ENCODE results near the gene KREMEN2. TPM values are rescaled to one million over a fixed set of nuclear protein-coding genes. Genes with fewer than 3 reads are reported as not detected.
A peak's percentile ranks its signal among the peaks of the same experiment; 100 is the strongest.

The KREMEN2 gene
- polyA plus RNA-seq, 2 of the 4 experiments (the other 2 are of a cell fraction) = 0.35 to 1.5 TPM

DNA sequence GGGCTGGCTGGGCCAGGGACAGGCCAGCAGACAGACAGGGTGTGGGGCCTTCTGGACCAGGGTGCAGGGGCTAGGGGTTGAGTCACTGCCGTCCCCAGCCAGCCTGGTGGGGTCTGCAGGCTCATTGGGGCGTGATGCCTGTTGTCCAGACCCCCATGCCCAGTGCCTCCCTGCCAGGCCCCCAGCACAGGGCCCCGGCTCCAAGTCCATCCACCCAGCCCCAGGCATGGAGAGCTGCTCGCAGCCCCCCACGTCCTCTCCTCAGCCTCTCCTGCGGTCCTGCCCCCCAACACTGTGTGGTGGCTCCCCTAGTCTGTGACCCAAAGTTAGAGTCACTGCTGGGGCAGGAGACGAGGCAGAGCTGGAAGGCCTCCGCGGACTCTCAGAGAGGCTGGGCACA is 23.2 kb downstream of the KREMEN2 start:
- no peak for FAIRE-seq
- ChIA-PET CTCF (interaction anchor here (0.7 to 2.3 kb wide), 5 partner anchors 14 to 67 kb away, joined by 3 to 10 read pairs (median 3); no protein-coding TSS in a partner anchor), POLR2A (no interaction called here)
- Histone ChIP-seq H3K9me3 (no peaks in the 10 kb centered on the region), H3K4me3 (no peak overlapping the region), H3K4me2 (no peak overlapping the region), H3K4me1 (peaks cover 6% of the 10 kb centered on the region; the same call in 2 of the 3 replicates), H3K27ac (no peak overlapping the region)
- TF ChIP-seq RARB (CRISPR knock-in tag; IDR thresholded peaks at IDR 0.05) = no peak
- TF ChIP-seq FOSL2 (IDR thresholded peaks at IDR 0.05) = no peak
- no peak for TF ChIP-seq FOSL2 (CRISPR knock-in tag; IDR thresholded peaks at IDR 0.05)
- TF ChIP-seq, protein P1, sequence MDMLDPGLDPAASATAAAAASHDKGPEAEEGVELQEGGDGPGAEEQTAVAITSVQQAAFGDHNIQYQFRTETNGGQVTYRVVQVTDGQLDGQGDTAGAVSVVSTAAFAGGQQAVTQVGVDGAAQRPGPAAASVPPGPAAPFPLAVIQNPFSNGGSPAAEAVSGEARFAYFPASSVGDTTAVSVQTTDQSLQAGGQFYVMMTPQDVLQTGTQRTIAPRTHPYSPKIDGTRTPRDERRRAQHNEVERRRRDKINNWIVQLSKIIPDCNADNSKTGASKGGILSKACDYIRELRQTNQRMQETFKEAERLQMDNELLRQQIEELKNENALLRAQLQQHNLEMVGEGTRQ (IDR thresholded peaks at IDR 0.05) = no peak
- TF ChIP-seq EHF (CRISPR knock-in tag; IDR thresholded peaks at IDR 0.05) = no peak
- 83% methylated on average over 5 of the region's 9 CpGs for WGBS (ENCODE audit: missing lambda C conversion rate)
- DNase-seq (ENCODE audit: low read depth in 1 of 2, low spot score in 1 of 2) = no peak
- no peak for ATAC-seq

- H3K27ac ChIP-seq = no peak overlapping the region
- no peaks in the 10 kb centered on the region for H3K9me3 ChIP-seq
- ChIA-PET POLR2A (no interaction called here), CTCF (interaction anchor here (0.7 to 1.6 kb wide), 7 partner anchors 13 to 67 kb away, joined by 3 to 5 read pairs (median 3); no protein-coding TSS in a partner anchor)
- no peak for FAIRE-seq
- no peak overlapping the region for H3K4me3 ChIP-seq
- H3K4me2 ChIP-seq = no peak overlapping the region
- no peak for ATAC-seq
- DNase-seq (ENCODE audit: low read depth in 1 of 2, low spot score in 1 of 2) = no peak
- TF ChIP-seq HOXB13 (CRISPR knock-in tag; IDR thresholded peaks at IDR 0.05; ENCODE audit: low read depth) (no peak), HOXB5 (CRISPR knock-in tag; IDR thresholded peaks at IDR 0.05) (peak; percentile 33; the same call in 1 of the 2 replicates)
- WGBS (ENCODE audit: missing lambda C conversion rate) = 79% methylated on average over 2 of the region's 8 CpGs
- H3K4me1 ChIP-seq = peaks cover 6% of the 10 kb centered on the region; the same call in 2 of the 3 replicates
Observed at GRCh38 chr16:2987833-2988232, 23.8 kb downstream of the KREMEN2 start.

- WGBS (ENCODE audit: missing lambda C conversion rate) = 83% methylated on average over 1 of the region's 8 CpGs
- TF ChIP-seq RARB (CRISPR knock-in tag; IDR thresholded peaks at IDR 0.05) = no peak
- TF ChIP-seq, protein P2, sequence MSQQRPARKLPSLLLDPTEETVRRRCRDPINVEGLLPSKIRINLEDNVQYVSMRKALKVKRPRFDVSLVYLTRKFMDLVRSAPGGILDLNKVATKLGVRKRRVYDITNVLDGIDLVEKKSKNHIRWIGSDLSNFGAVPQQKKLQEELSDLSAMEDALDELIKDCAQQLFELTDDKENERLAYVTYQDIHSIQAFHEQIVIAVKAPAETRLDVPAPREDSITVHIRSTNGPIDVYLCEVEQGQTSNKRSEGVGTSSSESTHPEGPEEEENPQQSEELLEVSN (IDR thresholded peaks at IDR 0.05; ENCODE audit: borderline replicate concordance, low read depth) = no peak
- H3K4me3 ChIP-seq = no peak overlapping the region
- FAIRE-seq (no peak), ATAC-seq (no peak), DNase-seq (ENCODE audit: low read depth in 1 of 2, low spot score in 1 of 2) (no peak)
- ChIA-PET CTCF (interaction anchor here (1.0 to 1.6 kb wide), 6 partner anchors 15 to 68 kb away, joined by 3 to 5 read pairs (median 4); no protein-coding TSS in a partner anchor), POLR2A (no interaction called here)
- peaks cover 6% of the 10 kb centered on the region; the same call in 2 of the 3 replicates for H3K4me1 ChIP-seq
- H3K27ac ChIP-seq = no peak overlapping the region
- H3K9me3 ChIP-seq = no peaks in the 10 kb centered on the region
- no peak overlapping the region for H3K4me2 ChIP-seq
Observed at GRCh38 chr16:2988590-2989099, 24.6 kb downstream of the KREMEN2 start.

DNA sequence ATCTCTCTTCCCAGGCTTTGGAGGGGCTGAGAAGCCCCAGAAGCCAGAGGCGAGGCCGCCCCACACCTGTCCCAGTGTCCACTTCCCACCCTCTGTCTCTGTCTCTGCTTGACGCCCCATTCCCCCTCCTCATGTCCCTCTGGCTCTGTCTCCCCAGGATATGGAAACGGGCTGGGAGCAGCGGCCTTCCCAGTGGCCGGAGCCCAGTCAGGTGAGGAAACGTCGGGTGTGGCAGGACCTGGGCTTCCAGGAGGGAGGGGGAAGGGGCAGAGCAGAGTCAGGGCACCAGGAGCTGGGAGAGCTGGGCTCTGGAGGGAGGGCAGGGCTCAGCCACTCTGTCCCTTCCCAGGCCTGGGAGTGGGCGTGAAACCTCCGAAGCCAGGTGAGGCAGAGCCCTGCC is 26.8 kb downstream of the KREMEN2 start:
- H3K4me2 ChIP-seq = no peak overlapping the region
- ATAC-seq (no peak), DNase-seq (ENCODE audit: low read depth in 1 of 2, low spot score in 1 of 2) (no peak), FAIRE-seq (no peak)
- 81% methylated on average over 10 of the region's 10 CpGs for WGBS (ENCODE audit: missing lambda C conversion rate)
- ChIA-PET CTCF (interaction anchor here (0.6 to 1.2 kb wide), 4 partner anchors 8 to 67 kb away, joined by 3 read pairs; no protein-coding TSS in a partner anchor), POLR2A (no interaction called here)
- H3K4me3 ChIP-seq = no peak overlapping the region
- H3K9me3 ChIP-seq = no peaks in the 10 kb centered on the region
- TF ChIP-seq HOXB13 (CRISPR knock-in tag; IDR thresholded peaks at IDR 0.05; ENCODE audit: low read depth) = no peak
- no peak for TF ChIP-seq SMC3 (IDR thresholded peaks at IDR 0.05)
- no peak for TF ChIP-seq REST (IDR thresholded peaks at IDR 0.05)
- TF ChIP-seq FOSB (CRISPR knock-in tag; IDR thresholded peaks at IDR 0.05) = no peak
- no peak for TF ChIP-seq POLR2A (IDR thresholded peaks at IDR 0.05; ENCODE audit: low read length)
- no peak for TF ChIP-seq ZC3H11A (IDR thresholded peaks at IDR 0.05)
- TF ChIP-seq JUN (IDR thresholded peaks at IDR 0.05) = no peak
- TF ChIP-seq FOXS1 (CRISPR knock-in tag; IDR thresholded peaks at IDR 0.05) = no peak
- TF ChIP-seq, protein P3, sequence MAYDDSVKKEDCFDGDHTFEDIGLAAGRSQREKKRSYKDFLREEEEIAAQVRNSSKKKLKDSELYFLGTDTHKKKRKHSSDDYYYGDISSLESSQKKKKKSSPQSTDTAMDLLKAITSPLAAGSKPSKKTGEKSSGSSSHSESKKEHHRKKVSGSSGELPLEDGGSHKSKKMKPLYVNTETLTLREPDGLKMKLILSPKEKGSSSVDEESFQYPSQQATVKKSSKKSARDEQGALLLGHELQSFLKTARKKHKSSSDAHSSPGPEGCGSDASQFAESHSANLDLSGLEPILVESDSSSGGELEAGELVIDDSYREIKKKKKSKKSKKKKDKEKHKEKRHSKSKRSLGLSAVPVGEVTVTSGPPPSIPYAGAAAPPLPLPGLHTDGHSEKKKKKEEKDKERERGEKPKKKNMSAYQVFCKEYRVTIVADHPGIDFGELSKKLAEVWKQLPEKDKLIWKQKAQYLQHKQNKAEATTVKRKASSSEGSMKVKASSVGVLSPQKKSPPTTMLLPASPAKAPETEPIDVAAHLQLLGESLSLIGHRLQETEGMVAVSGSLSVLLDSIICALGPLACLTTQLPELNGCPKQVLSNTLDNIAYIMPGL (CRISPR knock-in tag; IDR thresholded peaks at IDR 0.05; ENCODE audit: borderline replicate concordance) = no peak
- TF ChIP-seq, protein P4, sequence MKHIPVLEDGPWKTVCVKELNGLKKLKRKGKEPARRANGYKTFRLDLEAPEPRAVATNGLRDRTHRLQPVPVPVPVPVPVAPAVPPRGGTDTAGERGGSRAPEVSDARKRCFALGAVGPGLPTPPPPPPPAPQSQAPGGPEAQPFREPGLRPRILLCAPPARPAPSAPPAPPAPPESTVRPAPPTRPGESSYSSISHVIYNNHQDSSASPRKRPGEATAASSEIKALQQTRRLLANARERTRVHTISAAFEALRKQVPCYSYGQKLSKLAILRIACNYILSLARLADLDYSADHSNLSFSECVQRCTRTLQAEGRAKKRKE (CRISPR knock-in tag; IDR thresholded peaks at IDR 0.05; ENCODE audit: low read depth) = no peak
- no peak overlapping the region for H3K27ac ChIP-seq
- peaks cover 3% of the 10 kb centered on the region; the same call in 1 of the 3 replicates for H3K4me1 ChIP-seq
